Endometrial microvascular endothelial cells (primary cell): ENCODE measurements around the gene CXCL13. TPM values are rescaled to one million over a fixed set of nuclear protein-coding genes. Genes with fewer than 3 reads are reported as not detected.
"Not testable (repeated sequence)": the region's sequence is repeated elsewhere in the genome, so short reads cannot be mapped to it uniquely, and the experiment has no call there.

ENCODE experiments used
- in situ Hi-C: cut with HindIII; loops from 2 replicates; pipeline ENCODE4 v1.10.0; 2017; ENCODE audit warnings: low sequenced_read_pairs, low pct_unique_long_range_greater_than_20kb; ENCODE audit errors: inconsistent ontology term
- total RNA-seq: library from RNA; depleted of rRNA; stranded (reverse); fragments of >200 nt; gene quantifications from one replicate; pipeline ENCODE4 v1.2.3, GENCODE V29; 2015; ENCODE audit errors: inconsistent ontology term

CXCL13 gene
- total RNA-seq, 1 donor from 2014 or later, result not detected

DNA sequence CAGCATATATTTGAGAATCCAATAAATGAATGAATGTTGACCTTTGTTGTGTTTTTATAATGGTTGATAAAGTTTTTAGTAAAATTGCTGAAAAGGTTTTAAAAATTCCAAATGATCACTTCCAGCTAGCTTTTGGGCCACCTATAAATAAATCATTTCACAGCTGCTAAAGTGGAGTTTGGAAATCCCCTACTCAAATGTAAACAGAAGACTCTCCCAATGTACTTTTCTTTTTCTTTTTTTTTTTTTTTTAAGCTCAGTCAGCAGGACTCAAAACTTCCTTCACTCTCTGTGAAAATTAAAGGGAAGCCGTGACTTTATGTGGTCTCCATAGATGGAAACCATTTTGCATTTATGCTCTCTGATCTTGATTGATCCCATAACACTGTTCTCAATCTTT, 45.2 kb downstream of the CXCL13 start:
- in situ Hi-C loops, result no loop called here

DNA sequence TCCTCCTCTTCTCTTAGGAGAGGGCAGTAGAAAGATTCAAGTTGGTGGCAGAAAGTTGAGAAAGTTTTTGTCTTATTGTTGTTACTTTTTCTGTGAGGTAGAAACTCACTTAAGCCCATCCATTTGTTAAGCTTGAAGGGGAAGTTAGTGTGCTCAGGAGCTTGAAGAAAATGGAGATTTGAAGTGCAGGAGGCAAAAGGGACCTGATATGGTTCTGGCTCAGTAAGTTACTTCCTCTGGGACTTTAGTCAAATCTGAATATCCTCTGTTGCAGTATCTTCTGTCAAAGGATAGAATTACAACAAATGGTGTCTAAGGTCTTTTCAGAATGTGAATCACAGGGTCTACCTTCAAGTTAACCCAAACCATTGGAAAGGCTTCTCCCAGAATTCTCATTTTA, 46.2 kb downstream of the CXCL13 start:
- in situ Hi-C loops, result no loop called here

DNA sequence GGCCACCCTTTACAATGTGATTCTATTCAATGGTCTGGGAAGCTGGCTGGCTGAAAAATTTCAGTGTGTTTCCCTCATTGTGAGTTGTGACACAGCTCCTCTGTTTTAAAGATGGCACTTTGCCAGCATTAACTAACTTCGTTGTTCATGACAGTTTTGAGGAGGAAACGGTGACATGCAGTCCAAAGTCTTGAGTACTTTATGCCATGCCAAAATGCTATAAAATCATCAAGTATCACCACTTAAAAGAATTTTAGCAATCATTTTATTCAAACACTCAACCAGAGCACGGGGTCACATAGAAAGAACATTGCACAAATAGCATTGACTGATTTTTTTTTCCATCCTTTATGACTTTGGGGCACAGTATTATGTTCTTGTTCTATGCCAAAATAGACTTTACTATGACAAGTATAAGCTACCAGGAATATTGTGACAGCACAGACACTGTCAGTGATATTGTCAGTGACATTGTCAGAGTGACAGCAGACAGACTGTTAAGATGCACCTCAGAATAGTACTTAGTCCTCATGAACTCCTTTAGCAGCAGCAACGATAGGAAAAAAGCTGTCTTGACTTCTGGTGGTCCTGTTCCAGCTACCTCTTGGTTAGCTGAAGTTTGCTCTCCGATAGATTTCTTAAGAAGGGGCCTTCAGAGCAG, 46.7 kb downstream of the CXCL13 start:
- in situ Hi-C loops, result no loop called here

DNA sequence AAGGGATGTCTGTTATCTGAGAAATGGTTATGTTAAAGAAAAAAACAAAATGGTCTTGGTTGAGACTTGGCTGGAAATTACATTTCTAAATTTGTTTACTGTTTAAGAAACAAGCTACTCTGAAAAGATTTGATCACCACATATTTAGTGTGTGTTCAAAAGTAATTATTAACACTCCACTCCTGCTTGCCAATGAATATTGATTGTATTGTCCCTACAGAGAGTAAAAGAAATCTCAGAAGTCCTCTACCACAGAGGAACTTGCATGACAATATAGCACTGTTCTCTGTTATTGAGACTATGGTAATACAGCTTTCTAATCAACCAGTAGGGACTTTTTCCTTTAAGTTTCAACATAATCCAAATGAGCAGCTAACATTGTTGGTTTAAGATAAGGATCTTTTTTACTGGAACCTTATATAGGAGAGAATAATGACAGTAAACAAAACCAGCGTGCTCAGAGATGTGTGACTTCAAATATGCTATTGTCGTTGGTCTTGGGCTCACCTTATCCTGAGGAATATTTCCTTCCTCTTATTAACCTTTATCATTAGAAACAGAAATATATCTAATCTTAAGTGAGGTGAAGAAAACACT, 47.6 kb downstream of the CXCL13 start:
- in situ Hi-C loops, result no loop called here

DNA sequence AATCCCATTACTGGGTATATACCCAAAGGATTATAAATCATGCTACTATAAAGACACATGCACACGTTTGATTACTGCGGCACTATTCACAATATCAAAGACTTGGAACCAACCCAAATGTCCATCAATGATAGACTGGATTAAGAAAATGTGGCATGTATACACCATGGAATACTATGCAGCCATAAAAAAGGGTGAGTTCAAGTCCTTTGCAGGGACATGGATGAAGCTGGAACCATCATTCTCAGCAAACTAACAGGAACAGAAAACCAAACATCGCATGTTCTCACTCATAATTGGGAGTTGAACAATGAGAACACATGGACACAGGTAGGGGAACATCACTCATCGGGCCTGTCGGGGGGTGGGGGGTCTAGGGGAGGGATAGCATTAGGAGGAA, 54.7 kb downstream of the CXCL13 start:
- in situ Hi-C loops, result not testable (repeated sequence)

Other genes with a start within 250 kb of the CXCL13 start
- gene CNOT6L, start 213.5 kb downstream of the CXCL13 start, total RNA-seq, result 27.6 TPM